GM23338 (cell line): ENCODE results near the gene UNC80. TPM values are rescaled to one million over a fixed set of nuclear protein-coding genes. Genes with fewer than 3 reads are reported as not detected.

ENCODE experiments used
- ATAC-seq: fragments of 200-7000 bp; cut with Tn5 transposase; 3 replicates; pipeline ENCODE4 v1.9.1; 2020
- DNase-seq: peaks from one replicate; pipeline ENCODE4 v3.0.0-alpha.2; 2015; ENCODE audit warnings: low spot score
- H2AFZ ChIP-seq: fragments of 200-600 bp; sonication (generic); 2 replicates; pipeline ENCODE4 v1.8.0; 2016; ENCODE audit warnings: antibody characterized with exemption, mild to moderate bottlenecking, moderate library complexity
- H3F3A ChIP-seq: fragments of 200-600 bp; sonication (generic); replicated peaks from 2 replicates; pipeline ENCODE4 v1.8.0; 2017; ENCODE audit warnings: antibody characterized with exemption, mixed run types, low read depth
- H3K27ac ChIP-seq: fragments of 200-600 bp; sonication (generic); 2 replicates; pipeline ENCODE4 v1.6.1; 2016; ENCODE audit warnings: low read depth
- H3K27me3 ChIP-seq: fragments of 200-600 bp; sonication (generic); 2 replicates; pipeline ENCODE4 v1.8.0; 2016; ENCODE audit warnings: mild to moderate bottlenecking, mixed run types, moderate library complexity; ENCODE audit not compliant: insufficient read depth
- H3K36me3 ChIP-seq: fragments of 200-600 bp; sonication (generic); 2 replicates; pipeline ENCODE4 v1.8.0; 2016; ENCODE audit warnings: mild to moderate bottlenecking; ENCODE audit not compliant: insufficient read depth
- H3K4me1 ChIP-seq: fragments of 200-600 bp; sonication (generic); 2 replicates; pipeline ENCODE4 v1.8.0; 2016; ENCODE audit warnings: mild to moderate bottlenecking, moderate library complexity; ENCODE audit not compliant: insufficient read depth
- H3K4me2 ChIP-seq: fragments of 200-600 bp; sonication (generic); 2 replicates; pipeline ENCODE4 v1.7.1; 2017; ENCODE audit warnings: mixed run types
- H3K4me3 ChIP-seq: fragments of 200-600 bp; sonication (generic); 2 replicates; pipeline ENCODE4 v1.6.1; 2016; ENCODE audit warnings: mixed run types
- H3K79me2 ChIP-seq: fragments of 200-600 bp; sonication (generic); replicated peaks from 2 replicates; pipeline ENCODE4 v1.8.0; 2017; ENCODE audit warnings: mild to moderate bottlenecking; ENCODE audit not compliant: insufficient read depth
- H3K9me2 ChIP-seq: fragments of 200-600 bp; sonication (generic); 2 replicates; pipeline ENCODE4 v1.8.0; 2017; ENCODE audit not compliant: insufficient read depth
- H4K20me1 ChIP-seq: fragments of 200-600 bp; sonication (generic); replicated peaks from 2 replicates; pipeline ENCODE4 v1.8.0; 2017; ENCODE audit warnings: mild to moderate bottlenecking; ENCODE audit not compliant: insufficient read depth
- H3K27ac Mint-ChIP-seq: 2 replicates; pipeline ENCODE4 v1.8.0; 2020; ENCODE audit warnings: inconsistent platforms, mild to moderate bottlenecking, moderate library complexity, mixed read lengths
- H3K27me3 Mint-ChIP-seq: 3 replicates; pipeline ENCODE4 v1.8.0; 2022; ENCODE audit warnings: low read depth, mild to moderate bottlenecking, moderate library complexity, mixed read lengths, inconsistent platforms; ENCODE audit not compliant: insufficient read depth, poor library complexity
- H3K36me3 Mint-ChIP-seq: 3 replicates; pipeline ENCODE4 v1.8.0; 2021; ENCODE audit warnings: low read depth, mild to moderate bottlenecking, inconsistent platforms, moderate library complexity, mixed read lengths
- H3K4me1 Mint-ChIP-seq: 3 replicates; pipeline ENCODE4 v1.8.0; 2020; ENCODE audit warnings: mild to moderate bottlenecking, inconsistent platforms, mixed read lengths
- H3K4me3 Mint-ChIP-seq: 3 replicates; pipeline ENCODE4 v1.8.0; 2021; ENCODE audit warnings: moderate library complexity, mild to moderate bottlenecking, inconsistent platforms, mixed read lengths
- H3K9me3 Mint-ChIP-seq: 3 replicates; pipeline ENCODE4 v1.8.0; 2020; ENCODE audit warnings: moderate library complexity, mild to moderate bottlenecking, inconsistent platforms, mixed read lengths
- REST ChIP-seq: IDR thresholded peaks from one replicate; pipeline ENCODE4 v1.6.1; 2018; ENCODE audit warnings: antibody characterized with exemption; ENCODE audit not compliant: unreplicated experiment
- ZNF462 ChIP-seq: fragments of 250-450 bp; sonication (Bioruptor Pico); IDR thresholded peaks from 2 replicates; pipeline ENCODE4 v1.5.0; 2020; ENCODE audit warnings: mild to moderate bottlenecking, moderate library complexity
- polyA plus RNA-seq: library from polyadenylated mRNA; unstranded; fragments of >200 nt; fragmentation: Nextera tagmentation; extraction: Ambion mirVana; gene quantifications from 2 replicates; pipeline ENCODE4 v1.2.1, GENCODE V29; 2016
- total RNA-seq: library from RNA; depleted of rRNA; stranded (reverse); fragments of >200 nt; shearing (Covaris generic); gene quantifications from 2 replicates; pipeline ENCODE4 v1.2.3, GENCODE V29; 2014

Gene UNC80
- total and polyA plus RNA-seq, 2 experiments from 2014 or later = 0.11 to 1.5 TPM

GRCh38 chr2:209872675-209873074 is 101.0 kb downstream of the UNC80 start:
- Histone ChIP-seq H3K36me3 (no peaks in the 10 kb centered on the region), H3K9me2 (no peaks in the 10 kb centered on the region), H3K4me1 (peaks cover 4% of the 10 kb centered on the region; the same call in 1 of the 2 replicates), H3F3A (no peaks in the 10 kb centered on the region), H3K4me2 (no peak overlapping the region), H4K20me1 (no peaks in the 10 kb centered on the region), H3K4me3 (no peak overlapping the region), H2AFZ (no peak overlapping the region), H3K27me3 (no peaks in the 10 kb centered on the region), H3K79me2 (no peaks in the 10 kb centered on the region), H3K27ac (no peak overlapping the region)
- DNase-seq (peak; percentile 93), ATAC-seq (peak; percentile 97)
- Mint-ChIP-seq H3K36me3 (no peaks in the 10 kb centered on the region), H3K4me1 (peaks cover 4% of the 10 kb centered on the region), H3K27ac (peak overlapping the region; percentile 84; the same call in 1 of the 2 replicates), H3K9me3 (no peaks in the 10 kb centered on the region), H3K27me3 (no peaks in the 10 kb centered on the region), H3K4me3 (no peak overlapping the region)
- peak; percentile 49; the same call in 1 of the 2 replicates for TF ChIP-seq ZNF462 (CRISPR knock-in tag)
- no peak for TF ChIP-seq REST
